GM19372 (cell line): Measurements from ENCODE around the gene MYO1B.

Experiments used
- ATAC-seq: cut with Tn5 transposase; IDR thresholded peaks from one replicate; pipeline ENCODE4 v1.9.1; 2021; ENCODE audit warnings: mild to moderate bottlenecking, low read depth, moderate library complexity; ENCODE audit not compliant: unreplicated experiment

MYO1B gene

DNA sequence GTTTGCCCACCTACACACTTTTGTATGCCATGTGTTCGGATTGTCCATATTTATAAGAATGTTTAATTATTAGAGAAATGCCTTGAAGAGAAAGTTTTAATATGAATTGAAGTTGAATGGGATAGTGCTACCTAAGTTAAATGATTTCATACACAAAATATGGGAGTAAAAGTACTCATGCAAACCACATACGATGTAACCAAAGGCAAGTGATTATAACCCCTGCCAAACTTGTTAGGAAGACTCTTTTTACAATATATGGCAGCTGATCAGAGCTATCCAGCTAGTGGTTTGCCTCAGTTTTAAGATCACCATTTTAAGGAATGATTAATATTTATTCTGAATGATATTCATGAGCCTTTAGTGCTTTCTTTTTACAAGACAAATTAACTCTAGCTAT lies 106.7 kb downstream of the MYO1B start:
- ATAC-seq, result no peak

DNA sequence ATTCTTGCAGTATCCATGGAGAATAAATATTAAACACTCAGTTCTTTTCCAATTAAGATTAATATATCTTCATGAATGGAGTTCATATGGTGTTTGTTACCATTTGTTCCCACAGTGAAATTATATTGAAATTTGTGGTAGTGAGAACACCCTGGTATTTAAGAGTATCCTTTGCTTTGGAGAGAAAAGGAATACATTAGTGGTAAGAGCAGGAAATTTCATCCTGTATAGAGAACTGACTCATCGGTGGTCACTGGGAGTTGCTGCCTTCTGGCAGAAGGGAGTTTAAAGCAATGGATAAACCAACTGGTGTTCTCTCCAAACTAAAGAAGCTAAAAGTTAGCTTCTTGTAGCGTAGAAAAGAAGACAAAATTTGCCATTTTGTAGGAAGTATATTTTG lies 107.3 kb downstream of the MYO1B start:
- no peak for ATAC-seq

DNA sequence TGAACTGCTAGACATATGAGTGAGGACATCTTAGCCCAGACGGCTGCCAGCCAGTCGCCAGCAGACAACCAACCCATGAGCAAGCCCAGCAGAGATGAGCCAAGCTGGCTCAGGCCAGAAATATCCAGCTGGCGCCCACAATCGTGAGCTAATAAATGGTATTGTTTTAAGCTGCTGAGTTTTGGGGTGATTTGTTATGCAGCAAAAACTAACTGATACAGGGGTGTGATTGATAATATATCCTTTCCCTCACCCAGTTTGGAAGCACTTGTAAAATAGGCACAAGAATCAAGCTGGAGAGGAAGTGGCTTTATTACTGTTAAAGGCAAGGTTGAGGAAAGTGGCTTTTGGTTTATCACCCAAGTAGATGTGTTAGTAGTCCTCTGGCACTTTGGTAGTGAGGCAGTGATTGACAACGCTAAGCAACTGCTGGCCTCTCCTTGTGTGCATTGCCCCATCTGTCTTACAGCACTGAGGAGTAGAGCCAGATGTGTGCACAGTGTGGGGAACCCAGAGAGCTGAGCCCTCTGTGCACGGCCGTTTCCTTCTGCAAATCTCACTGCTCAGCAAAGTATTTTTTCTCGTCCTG lies 110.1 kb downstream of the MYO1B start:
- ATAC-seq, result no peak

- no peak for ATAC-seq
Observed at GRCh38 chr2:191357678-191358077, 112.5 kb downstream of the MYO1B start.

DNA sequence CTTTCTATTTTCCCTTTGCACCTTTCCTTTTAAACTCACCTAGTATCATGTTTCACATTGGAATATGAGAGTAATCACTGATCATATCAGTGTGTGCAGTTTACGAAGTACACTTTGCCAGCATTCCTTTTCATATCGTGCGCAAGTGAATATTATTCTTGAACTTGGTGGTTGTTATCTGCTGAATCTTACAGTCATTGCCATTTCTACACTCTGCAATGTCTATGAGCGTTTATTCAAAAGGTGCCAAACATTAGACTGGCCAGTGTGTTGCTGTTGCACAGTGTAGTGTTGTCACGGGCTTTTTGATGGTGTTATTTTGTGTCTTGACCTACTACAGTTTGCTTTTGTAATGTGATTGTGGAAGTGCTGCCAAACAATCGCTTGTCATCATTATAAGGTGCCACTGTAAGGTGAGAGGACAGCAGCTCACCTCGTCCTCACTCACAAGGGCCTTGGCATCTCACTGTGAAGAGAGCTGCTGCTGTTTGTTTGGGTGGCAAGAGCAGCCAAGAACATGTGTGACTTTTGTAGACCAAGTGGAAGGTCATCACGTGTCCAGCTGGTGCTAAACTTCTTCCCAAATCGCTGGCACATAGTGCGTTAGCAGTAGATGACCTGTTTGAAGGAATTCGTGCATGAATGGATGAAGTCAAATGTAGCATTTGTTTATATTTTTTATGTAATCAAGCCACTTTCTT lies 113.3 kb downstream of the MYO1B start:
- no peak for ATAC-seq

DNA sequence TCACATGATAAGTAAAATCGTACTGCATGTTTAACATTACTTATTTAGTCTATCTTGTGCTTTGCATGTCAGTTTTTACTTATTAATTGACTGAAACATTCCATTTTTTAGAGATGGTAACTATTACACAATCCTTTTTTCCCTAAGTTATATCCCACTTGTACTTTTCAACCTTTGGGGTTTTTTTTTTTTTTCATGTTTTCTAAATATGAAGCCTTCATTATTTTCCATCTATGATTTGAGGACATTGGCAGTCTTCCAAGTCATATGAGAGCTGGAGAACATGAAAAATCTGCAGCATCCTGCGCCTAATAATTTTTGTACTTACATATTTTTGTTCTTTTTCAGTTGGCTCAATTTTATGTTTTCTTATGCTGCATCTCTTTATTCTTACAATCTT lies 113.9 kb downstream of the MYO1B start:
- ATAC-seq, result no peak

- ATAC-seq, result no peak
Observed at GRCh38 chr2:191360918-191361317, 115.7 kb downstream of the MYO1B start.

GRCh38 chr2:191362841-191363240 lies 117.6 kb downstream of the MYO1B start:
- ATAC-seq, result no peak

DNA sequence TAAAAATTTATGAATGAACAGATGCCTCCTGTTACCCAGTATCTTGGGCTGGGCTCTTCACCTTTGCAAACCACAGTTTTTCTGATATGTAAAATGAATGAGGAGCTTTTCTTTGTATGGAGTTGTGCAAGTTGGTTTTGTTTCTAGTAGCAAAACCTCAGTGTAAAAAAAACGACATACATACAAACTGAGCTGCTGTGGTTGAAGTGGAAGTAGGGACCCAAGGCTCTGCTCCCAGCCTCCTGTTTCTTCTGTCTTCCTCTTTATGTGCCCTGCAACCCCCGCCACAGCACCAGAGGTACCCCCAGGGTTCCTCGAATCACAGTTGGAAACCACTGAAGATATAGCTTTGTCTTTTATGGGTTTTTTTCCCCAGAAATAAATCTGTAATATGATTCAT lies 118.1 kb downstream of the MYO1B start:
- no peak for ATAC-seq

DNA sequence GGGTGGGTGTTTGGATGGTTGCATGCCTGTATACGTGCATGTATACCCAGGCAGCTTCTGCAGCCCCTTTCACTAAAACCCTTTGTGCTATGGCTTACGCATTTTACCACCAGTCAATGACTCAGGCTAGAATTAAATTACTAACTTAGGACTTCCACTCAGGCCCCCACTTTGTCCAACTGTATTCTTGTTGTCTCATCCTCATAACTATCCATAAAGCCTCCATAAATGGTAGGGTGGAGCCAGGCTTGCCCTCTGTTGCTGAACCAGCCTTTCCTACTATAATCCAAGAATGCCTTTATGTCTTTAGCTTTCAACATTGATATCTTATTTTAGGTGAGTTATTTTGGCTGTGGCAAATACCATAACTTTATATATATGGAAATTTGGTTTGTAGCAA lies 119.9 kb downstream of the MYO1B start:
- ATAC-seq, result no peak

DNA sequence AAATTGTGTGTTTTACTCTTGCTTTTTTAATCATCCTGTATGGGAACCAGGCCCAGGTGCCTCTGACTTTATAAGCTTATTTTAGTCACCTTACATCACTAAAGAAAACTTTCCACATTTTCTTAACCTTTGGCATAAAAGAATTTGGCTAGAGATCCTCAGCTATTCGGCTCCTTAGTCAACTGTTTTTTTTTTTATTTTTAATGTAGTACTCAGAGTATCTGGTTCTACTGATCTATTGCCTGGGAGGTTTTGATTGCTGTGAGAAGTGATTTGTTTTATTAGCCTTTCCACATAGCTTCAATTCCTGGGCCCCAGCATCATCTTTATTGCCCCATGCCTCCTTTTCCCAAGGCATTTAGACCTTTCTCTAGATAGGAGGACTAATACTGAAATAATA lies 121.0 kb downstream of the MYO1B start:
- ATAC-seq, result no peak

- no peak for ATAC-seq
Observed at GRCh38 chr2:191369034-191369433, 123.8 kb downstream of the MYO1B start.

DNA sequence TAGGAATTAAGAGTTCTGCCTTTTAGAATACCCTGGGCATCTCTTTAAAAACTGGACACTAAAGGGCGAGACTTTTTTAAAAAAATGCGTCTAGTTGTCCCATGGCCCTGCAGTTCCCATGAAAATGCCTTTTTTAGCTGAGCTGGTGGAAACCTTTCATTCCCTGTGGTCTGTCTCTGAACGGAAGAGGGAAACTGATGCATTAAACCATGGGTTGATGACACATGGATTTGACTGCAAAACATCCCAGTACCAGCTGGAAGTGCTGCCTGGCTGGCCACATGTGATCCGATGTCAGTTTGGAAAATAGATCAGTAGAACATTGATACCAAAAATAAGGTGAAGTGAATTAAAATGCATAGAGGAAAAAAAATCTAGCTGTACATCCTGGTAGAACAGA lies 129.2 kb downstream of the MYO1B start:
- ATAC-seq, result no peak

- ATAC-seq, result no peak
Observed at GRCh38 chr2:191374939-191375338, 129.7 kb downstream of the MYO1B start.

DNA sequence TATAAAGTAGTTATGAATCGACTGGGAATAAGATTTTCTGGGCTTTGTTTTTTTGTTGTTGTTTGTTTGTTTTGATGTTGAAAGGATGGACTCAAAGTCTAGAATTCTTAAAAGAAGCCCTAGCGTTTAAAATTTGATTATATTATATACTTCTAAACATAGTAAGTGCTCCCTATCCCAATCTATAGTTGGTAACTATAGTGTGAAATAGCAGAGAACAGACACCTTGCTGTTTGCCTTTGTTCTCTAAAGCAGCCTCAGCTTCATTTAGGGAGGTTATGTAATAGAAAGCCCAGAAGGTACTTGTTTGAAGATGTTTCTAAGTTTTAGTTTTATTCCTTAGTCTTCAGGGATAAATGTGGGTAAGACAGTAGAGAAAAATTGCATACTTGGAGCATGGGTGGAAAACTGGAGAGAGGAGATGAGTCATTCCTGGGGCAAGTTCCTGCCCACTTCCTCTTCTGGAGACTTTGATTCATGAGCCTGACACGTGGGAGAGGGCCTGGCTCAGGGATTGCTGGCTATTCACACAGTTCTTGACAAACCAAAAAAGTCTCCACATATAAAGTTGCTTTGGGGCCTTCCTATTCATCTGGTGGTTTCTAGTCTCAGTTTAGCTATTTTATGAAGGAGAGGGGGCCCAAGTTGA lies 131.9 kb downstream of the MYO1B start:
- ATAC-seq, result no peak

DNA sequence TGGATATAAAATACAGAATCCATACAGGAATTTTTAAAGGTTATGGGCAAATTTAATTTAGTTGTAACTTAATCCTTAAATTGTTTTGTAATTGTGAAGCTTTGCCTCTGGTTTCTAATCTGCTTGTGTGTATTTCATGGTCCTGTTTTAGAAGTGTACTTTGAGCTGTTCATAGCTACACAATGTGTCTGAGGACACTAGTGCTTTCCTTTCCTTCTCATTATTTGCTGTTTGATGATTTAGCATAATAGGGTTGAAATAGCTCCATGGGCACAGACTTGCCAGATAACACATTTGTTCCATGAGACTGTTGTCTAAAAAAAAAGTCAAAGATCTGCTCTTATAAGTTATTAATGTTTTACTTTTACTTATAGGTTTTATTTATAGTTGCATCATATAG lies 134.2 kb downstream of the MYO1B start:
- ATAC-seq, result no peak

GRCh38 chr2:191382801-191383200 lies 137.6 kb downstream of the MYO1B start:
- ATAC-seq, result no peak

DNA sequence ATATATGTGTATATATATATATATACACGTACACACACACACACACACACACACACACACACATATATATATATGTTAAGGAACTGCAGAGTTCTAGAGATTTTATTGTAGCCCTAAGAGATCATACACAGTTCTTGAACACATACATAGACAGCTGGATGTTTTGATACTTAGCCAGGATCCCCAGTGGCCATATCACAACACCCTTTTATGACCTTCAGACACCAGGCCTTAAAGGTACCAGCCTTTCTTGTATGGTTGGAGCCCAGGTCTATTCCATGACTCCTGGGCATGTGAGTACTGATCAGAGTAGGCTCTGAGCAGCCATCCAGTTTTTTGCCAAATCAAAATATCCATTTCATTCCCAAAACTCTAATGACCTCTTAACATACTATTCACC lies 138.3 kb downstream of the MYO1B start:
- no peak for ATAC-seq

- no peak for ATAC-seq
Observed at GRCh38 chr2:191384829-191385228, 139.6 kb downstream of the MYO1B start.

- peak; percentile 56 for ATAC-seq
Observed at GRCh38 chr2:191385416-191386160, 140.4 kb downstream of the MYO1B start.

- ATAC-seq, result no peak
Observed at GRCh38 chr2:191386938-191387536, 141.8 kb downstream of the MYO1B start.
